ENCODE measurements around the gene RXRG. TPM values are rescaled to one million over a fixed set of nuclear protein-coding genes. Genes with fewer than 3 reads are reported as not detected.

The RXRG gene
- polyA plus RNA-seq, 1 donor = 1.5 TPM

DNA sequence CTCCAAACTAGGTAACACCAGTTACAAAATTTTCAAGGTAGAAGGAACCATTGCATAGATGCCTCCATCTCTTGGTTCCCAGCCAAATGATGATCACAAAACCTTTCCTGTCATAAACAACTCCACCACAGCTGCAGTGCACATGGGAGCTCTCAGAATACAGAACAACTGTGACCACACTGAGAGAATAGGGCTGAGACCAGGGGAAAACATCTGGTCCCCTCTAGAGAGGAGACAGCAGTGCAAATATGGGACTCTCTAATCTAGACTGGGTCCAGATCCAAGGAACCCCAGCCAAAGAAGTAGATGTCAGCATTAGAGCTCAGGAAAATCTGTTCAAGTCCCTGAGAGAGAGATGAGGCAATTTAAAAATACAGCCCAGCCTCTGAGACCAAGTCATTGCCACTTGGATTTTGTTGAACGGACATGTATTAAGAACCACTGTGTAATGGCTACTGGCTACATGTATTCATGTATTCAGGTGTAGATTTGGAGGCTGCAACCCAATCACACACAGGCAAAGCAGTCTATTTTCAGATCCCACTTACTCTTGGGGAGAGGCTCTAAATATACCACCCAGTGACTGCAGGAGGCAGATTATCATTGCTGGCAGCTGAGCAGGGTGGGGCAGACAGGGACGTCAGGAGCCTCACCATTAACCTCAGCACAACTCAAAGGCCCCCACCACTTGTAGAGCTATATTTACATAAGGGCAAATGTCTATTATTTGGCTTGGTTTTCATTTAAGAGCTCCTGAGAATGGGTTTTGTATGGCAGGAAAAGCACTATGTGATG, 7.6 kb upstream of the RXRG start:
- no peaks in the 10 kb centered on the region for H3K36me3 ChIP-seq (ENCODE audit: control insufficient read depth, insufficient read depth, low read length)

DNA sequence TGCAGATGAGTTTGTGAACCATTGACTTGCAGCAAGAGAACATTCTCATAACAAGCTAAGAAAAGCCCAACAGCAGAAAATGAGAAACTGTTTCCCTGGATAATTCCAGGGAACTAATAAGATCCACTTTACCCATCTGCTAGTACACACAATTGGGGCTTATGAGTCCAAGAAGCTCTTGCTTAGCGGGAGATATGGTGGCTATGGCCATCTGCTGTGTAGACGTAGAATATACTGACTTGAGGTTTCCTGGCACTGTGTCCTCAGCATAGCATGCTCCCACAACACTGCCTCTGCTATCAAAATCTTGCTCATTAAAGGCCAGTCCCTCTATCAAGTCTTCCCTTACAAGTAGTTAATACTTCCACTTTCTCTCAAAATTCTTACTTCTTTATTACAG, 6.8 kb upstream of the RXRG start:
- no peaks in the 10 kb centered on the region for H3K9me3 ChIP-seq (ENCODE audit: control insufficient read depth, low read depth, low read length)
- no peak overlapping the region for H3K4me3 ChIP-seq (ENCODE audit: low read length)
- H3K27ac ChIP-seq (ENCODE audit: low read length) = no peak overlapping the region
- no peaks in the 10 kb centered on the region for H3K36me3 ChIP-seq (ENCODE audit: control insufficient read depth, insufficient read depth, low read length)
- no peak for DNase-seq
- no CpG with 5 or more reads among the region's 2 CpGs for WGBS (ENCODE audit: insufficient coverage, low lambda C conversion rate)
- H3K4me1 ChIP-seq (ENCODE audit: control insufficient read depth, insufficient read depth, low read length) = no peaks in the 10 kb centered on the region
- peaks cover 10% of the 10 kb centered on the region for H3K27me3 ChIP-seq (ENCODE audit: control insufficient read depth, insufficient read depth, low read length)

More for the DNA sequence above, 7.6 kb upstream of the RXRG start:
- H3K9me3 ChIP-seq (ENCODE audit: control insufficient read depth, low read depth, low read length) = no peaks in the 10 kb centered on the region
- no peak overlapping the region for H3K4me3 ChIP-seq (ENCODE audit: low read length)
- no peak overlapping the region for H3K27ac ChIP-seq (ENCODE audit: low read length)
- WGBS (ENCODE audit: insufficient coverage, low lambda C conversion rate) = no CpG with 5 or more reads among the region's 2 CpGs
- peaks cover 11% of the 10 kb centered on the region for H3K27me3 ChIP-seq (ENCODE audit: control insufficient read depth, insufficient read depth, low read length)
- no peaks in the 10 kb centered on the region for H3K4me1 ChIP-seq (ENCODE audit: control insufficient read depth, insufficient read depth, low read length)
- no peak for DNase-seq

DNA sequence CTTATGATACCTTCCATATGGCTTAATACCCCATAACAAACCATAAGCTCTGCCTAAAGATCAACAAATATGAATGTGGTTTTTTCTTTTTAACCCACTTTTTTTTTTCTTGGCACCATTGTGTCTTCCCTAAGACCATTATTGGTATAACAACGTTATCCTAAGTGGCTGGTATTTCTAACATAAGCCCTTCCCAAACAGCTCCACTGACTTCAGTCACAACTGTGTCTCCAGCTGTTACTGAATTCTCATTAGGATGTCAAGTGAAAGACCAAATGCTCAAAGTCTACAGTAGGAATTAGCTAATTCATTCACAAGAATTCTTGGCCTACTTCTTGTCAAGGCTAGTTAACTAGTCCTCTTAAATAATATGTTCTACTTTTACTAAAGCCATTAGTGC, 4.2 kb upstream of the RXRG start:
- no CpG with 5 or more reads among the region's 1 CpG for WGBS (ENCODE audit: insufficient coverage, low lambda C conversion rate)
- H3K36me3 ChIP-seq (ENCODE audit: control insufficient read depth, insufficient read depth, low read length) = no peaks in the 10 kb centered on the region
- no peaks in the 10 kb centered on the region for H3K9me3 ChIP-seq (ENCODE audit: control insufficient read depth, low read depth, low read length)
- H3K4me1 ChIP-seq (ENCODE audit: control insufficient read depth, insufficient read depth, low read length) = no peaks in the 10 kb centered on the region
- H3K4me3 ChIP-seq (ENCODE audit: low read length) = no peak overlapping the region
- DNase-seq = no peak
- H3K27ac ChIP-seq (ENCODE audit: low read length) = no peak overlapping the region
- peaks cover 34% of the 10 kb centered on the region for H3K27me3 ChIP-seq (ENCODE audit: control insufficient read depth, insufficient read depth, low read length)

DNA sequence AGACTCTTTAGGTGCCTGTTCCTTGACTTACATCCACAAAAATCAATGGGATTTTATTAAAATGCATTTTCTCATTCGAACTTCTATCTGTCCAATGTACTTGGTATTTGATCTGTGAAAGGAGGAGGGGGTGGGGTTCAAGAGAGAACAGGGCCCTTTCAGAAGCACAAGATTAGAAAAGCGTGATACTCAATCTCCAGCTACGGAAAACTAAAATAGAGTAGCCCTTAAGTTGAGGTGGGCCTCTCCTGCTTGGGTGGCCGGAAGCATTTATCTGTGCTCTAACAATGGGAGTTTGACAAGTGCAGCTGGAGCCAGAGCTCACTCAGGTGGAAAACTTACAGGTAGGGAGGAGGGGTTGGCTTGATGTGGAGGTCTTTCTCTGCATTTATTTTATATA, 462 bp upstream of the RXRG start:
- peaks cover 61% of the 10 kb centered on the region for H3K27me3 ChIP-seq (ENCODE audit: control insufficient read depth, insufficient read depth, low read length)
- H3K27ac ChIP-seq (ENCODE audit: low read length) = no peak overlapping the region
- DNase-seq = no peak
- no peaks in the 10 kb centered on the region for H3K36me3 ChIP-seq (ENCODE audit: control insufficient read depth, insufficient read depth, low read length)
- no peak overlapping the region for H3K4me3 ChIP-seq (ENCODE audit: low read length)
- no peaks in the 10 kb centered on the region for H3K9me3 ChIP-seq (ENCODE audit: control insufficient read depth, low read depth, low read length)
- H3K4me1 ChIP-seq (ENCODE audit: control insufficient read depth, insufficient read depth, low read length) = no peaks in the 10 kb centered on the region
- no CpG with 5 or more reads among the region's 4 CpGs for WGBS (ENCODE audit: insufficient coverage, low lambda C conversion rate)

DNA sequence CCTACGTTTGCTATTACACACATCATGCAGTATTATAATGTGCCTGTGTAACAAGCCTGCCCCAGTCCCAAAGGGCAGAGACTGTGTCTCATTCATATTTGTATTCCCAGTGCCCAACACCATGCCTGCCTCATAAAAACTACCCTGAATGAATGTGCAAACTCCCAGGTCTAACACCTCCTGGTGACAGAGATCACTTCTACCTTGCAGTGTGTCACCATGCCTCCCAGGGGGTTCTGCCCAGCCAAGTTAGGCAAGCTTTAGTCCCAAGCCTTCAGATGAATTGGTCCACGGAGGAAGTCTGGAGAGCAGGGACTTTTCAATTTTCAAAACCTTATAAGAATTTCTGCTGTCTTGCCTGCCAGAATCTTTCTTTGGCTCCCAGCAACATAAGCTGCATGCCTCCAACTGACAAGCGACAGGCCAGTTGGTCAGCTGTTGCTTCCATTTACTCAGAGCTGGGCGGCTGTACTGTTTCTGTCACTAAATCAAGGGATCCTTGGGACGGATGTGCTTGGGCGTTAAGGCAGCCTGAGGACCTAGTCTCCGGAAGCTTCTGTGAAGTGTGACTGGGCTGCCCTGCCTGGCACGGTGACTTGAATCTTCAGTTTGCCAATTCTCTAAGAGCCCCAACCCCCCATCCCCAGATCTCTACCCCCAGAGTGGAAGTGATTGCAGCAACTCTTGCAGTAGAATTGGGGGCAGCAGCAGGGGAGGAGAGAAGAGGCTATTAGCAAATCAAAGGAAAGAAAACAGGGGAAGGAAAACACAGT, 1.2 kb downstream of the RXRG start:
- Histone ChIP-seq H3K27me3 (ENCODE audit: control insufficient read depth, insufficient read depth, low read length) (peaks cover 61% of the 10 kb centered on the region), H3K4me1 (ENCODE audit: control insufficient read depth, insufficient read depth, low read length) (no peaks in the 10 kb centered on the region), H3K36me3 (ENCODE audit: control insufficient read depth, insufficient read depth, low read length) (no peaks in the 10 kb centered on the region), H3K9me3 (ENCODE audit: control insufficient read depth, low read depth, low read length) (no peaks in the 10 kb centered on the region), H3K4me3 (ENCODE audit: low read length) (no peak overlapping the region), H3K27ac (ENCODE audit: low read length) (no peak overlapping the region)
- no peak for DNase-seq
- WGBS (ENCODE audit: insufficient coverage, low lambda C conversion rate) = no CpG with 5 or more reads among the region's 8 CpGs

DNA sequence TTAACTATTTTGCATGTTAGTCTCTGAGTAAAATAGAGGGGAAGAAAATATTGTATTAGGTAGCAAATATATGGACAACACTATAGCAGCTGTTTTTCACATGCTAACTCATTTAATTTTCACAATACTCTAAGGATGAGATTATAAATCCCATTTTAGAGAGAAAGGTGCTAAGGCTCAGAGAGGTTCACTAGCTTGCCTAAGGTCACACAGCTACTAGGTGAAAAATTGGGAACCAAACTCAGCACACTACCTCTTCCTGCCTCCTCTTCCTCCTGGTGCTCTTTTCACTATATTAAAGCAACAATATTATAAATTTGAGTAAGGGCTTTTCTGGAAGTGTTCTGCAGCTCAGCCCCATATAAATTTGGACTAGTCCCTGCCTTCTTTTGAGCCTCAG, 2.3 kb downstream of the RXRG start:
- DNase-seq = no peak
- H3K4me1 ChIP-seq (ENCODE audit: control insufficient read depth, insufficient read depth, low read length) = no peaks in the 10 kb centered on the region
- peaks cover 61% of the 10 kb centered on the region for H3K27me3 ChIP-seq (ENCODE audit: control insufficient read depth, insufficient read depth, low read length)

DNA sequence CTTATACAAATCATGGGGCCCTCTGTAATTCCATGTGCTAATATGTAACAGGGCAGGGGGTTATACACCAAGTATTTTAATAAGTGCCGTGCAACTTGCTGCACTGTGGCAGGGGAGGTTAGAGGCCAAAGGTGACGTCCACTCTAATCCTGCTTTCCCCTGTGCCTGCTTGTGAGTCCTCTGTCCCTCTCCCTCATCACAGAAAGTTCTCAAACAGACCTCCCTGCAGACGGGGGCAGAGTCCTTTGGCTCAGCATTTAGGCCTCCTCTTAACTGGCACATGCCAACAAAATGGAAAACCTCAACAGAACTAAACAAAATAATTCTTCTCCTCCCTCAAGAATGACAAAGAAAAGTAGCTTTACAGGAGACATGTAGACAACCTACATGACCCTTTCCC, 2.9 kb downstream of the RXRG start:
- no peaks in the 10 kb centered on the region for H3K9me3 ChIP-seq (ENCODE audit: control insufficient read depth, low read depth, low read length)
- no peak overlapping the region for H3K27ac ChIP-seq (ENCODE audit: low read length)
- no peaks in the 10 kb centered on the region for H3K36me3 ChIP-seq (ENCODE audit: control insufficient read depth, insufficient read depth, low read length)
- no peaks in the 10 kb centered on the region for H3K4me1 ChIP-seq (ENCODE audit: control insufficient read depth, insufficient read depth, low read length)
- H3K27me3 ChIP-seq (ENCODE audit: control insufficient read depth, insufficient read depth, low read length) = peaks cover 58% of the 10 kb centered on the region
- DNase-seq = no peak
- H3K4me3 ChIP-seq (ENCODE audit: low read length) = no peak overlapping the region
- WGBS (ENCODE audit: insufficient coverage, low lambda C conversion rate) = no CpG with 5 or more reads among the region's 3 CpGs

More for the DNA sequence above, 2.3 kb downstream of the RXRG start:
- Histone ChIP-seq H3K9me3 (ENCODE audit: control insufficient read depth, low read depth, low read length) (no peaks in the 10 kb centered on the region), H3K27ac (ENCODE audit: low read length) (no peak overlapping the region), H3K36me3 (ENCODE audit: control insufficient read depth, insufficient read depth, low read length) (no peaks in the 10 kb centered on the region), H3K4me3 (ENCODE audit: low read length) (no peak overlapping the region)

DNA sequence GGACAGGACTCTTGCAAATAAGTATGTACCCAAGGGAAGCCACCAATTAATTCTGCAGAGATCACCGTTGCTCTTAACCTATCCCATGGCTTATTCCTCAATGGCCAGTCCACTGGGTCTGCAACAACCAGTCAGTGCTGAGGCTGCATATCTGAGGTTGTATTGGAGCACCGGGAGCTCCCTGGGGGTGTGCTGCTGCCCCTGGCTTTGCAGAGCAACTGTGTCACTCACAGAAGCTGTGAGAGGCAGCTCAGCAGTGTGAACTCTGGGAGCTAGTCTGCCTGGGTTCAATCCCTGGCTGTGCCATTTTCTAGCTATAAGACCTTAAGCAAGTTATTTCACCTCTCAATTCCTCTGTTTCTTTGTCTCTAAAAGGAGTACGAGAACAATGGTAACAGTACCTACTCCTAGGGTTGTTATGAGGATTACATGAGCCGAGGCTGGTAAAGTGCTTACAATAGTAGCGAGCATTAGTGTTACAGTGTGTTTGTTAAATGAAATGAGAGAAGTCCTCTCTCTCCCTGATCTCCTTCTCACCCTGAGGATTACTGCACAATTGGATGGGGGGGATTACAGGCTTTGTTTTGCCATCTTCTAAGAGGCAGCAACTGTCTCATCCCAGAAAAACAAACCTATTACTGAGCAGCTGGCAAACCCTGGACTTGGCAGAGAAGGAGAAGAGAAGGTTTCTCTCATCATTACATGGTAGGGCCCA, 3.6 kb downstream of the RXRG start:
- no peaks in the 10 kb centered on the region for H3K9me3 ChIP-seq (ENCODE audit: control insufficient read depth, low read depth, low read length)
- no peaks in the 10 kb centered on the region for H3K36me3 ChIP-seq (ENCODE audit: control insufficient read depth, insufficient read depth, low read length)
- no peak overlapping the region for H3K27ac ChIP-seq (ENCODE audit: low read length)
- no peaks in the 10 kb centered on the region for H3K4me1 ChIP-seq (ENCODE audit: control insufficient read depth, insufficient read depth, low read length)
- H3K27me3 ChIP-seq (ENCODE audit: control insufficient read depth, insufficient read depth, low read length) = peaks cover 53% of the 10 kb centered on the region
- no CpG with 5 or more reads among the region's 5 CpGs for WGBS (ENCODE audit: insufficient coverage, low lambda C conversion rate)
- no peak overlapping the region for H3K4me3 ChIP-seq (ENCODE audit: low read length)
- no peak for DNase-seq

DNA sequence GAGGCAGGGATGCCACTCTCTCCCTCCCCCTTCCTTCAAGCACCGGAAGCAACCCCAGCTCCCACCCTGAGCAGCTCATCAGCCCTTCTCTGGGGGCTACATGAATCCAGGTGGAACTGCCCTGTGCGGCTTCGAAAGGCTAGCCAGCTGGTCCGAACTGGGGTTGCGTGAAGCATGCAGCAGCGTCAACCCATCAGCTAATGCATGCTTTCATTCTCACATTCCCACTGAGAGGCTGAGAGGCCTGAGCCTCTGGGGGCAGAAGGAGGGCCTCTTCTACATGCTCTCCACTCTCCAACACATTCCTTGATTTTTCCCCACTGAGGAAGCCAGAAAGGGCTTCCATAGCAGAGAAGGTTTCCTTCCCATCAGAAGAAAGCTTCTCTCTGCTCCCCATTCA, 5.6 kb downstream of the RXRG start:
- H3K4me1 ChIP-seq (ENCODE audit: control insufficient read depth, insufficient read depth, low read length) = no peaks in the 10 kb centered on the region
- H3K9me3 ChIP-seq (ENCODE audit: control insufficient read depth, low read depth, low read length) = no peaks in the 10 kb centered on the region
- H3K27me3 ChIP-seq (ENCODE audit: control insufficient read depth, insufficient read depth, low read length) = peaks cover 33% of the 10 kb centered on the region
- H3K36me3 ChIP-seq (ENCODE audit: control insufficient read depth, insufficient read depth, low read length) = no peaks in the 10 kb centered on the region
- no peak overlapping the region for H3K4me3 ChIP-seq (ENCODE audit: low read length)
- WGBS (ENCODE audit: insufficient coverage, low lambda C conversion rate) = no CpG with 5 or more reads among the region's 6 CpGs
- H3K27ac ChIP-seq (ENCODE audit: low read length) = no peak overlapping the region
- no peak for DNase-seq

DNA sequence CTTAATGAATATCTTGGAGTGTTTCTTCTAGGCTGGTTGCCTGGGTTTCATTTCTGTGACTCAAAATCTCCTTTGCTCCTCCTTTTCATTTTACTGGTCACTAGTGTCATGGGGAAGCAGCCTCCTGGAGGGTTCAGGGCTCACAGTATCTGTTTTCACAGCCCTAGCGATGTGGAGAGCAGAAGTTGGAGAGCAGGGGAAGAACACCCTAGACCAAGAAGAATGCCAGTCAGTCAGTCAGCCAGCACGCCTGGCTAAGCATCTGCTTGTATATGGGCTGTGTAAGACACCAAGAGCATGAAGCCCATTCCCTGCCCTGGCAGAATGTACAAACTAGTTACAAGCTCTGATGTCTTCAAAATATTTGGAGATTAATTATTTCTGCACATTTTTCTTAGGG, 7.9 kb downstream of the RXRG start:
- Histone ChIP-seq H3K36me3 (ENCODE audit: control insufficient read depth, insufficient read depth, low read length) (no peaks in the 10 kb centered on the region), H3K27ac (ENCODE audit: low read length) (no peak overlapping the region), H3K27me3 (ENCODE audit: control insufficient read depth, insufficient read depth, low read length) (peaks cover 15% of the 10 kb centered on the region), H3K4me3 (ENCODE audit: low read length) (no peak overlapping the region), H3K4me1 (ENCODE audit: control insufficient read depth, insufficient read depth, low read length) (no peaks in the 10 kb centered on the region), H3K9me3 (ENCODE audit: control insufficient read depth, low read depth, low read length) (no peaks in the 10 kb centered on the region)
- WGBS (ENCODE audit: insufficient coverage, low lambda C conversion rate) = no CpG with 5 or more reads among the region's 2 CpGs
- DNase-seq = no peak

Measured in large intestine (tissue), 3 donors.